Calu3 (cell line): Measurements from ENCODE around the gene CCSER2. TPM values are rescaled to one million over a fixed set of nuclear protein-coding genes. Genes with fewer than 3 reads are reported as not detected.

Experiments
- BruUV-seq: library from RNA; stranded (reverse); fragments of 400-500 nt; replicated peaks from 2 replicates; lab custom pipeline; 2021; lab: Mats Ljungman, UMichigan
- CTCF ChIA-PET: fragments of 300-600 bp; sonication (Branson Sonifier 250); formaldehyde crosslinking; loops from one replicate; lab custom pipeline; 2022; ENCODE audit warnings: antibody characterized with exemption; lab: Charles Lee
- DNase-seq: peaks from one replicate; pipeline ENCODE4 v3.0.0; 2022
- H3K27ac Mint-ChIP-seq: one replicate; pipeline ENCODE4 v1.8.0; 2022; ENCODE audit warnings: mixed read lengths; ENCODE audit not compliant: unreplicated experiment
- H3K27me3 Mint-ChIP-seq: one replicate; pipeline ENCODE4 v1.8.0; 2022; ENCODE audit warnings: mixed read lengths; ENCODE audit not compliant: unreplicated experiment
- H3K36me3 Mint-ChIP-seq: one replicate; pipeline ENCODE4 v1.8.0; 2022; ENCODE audit warnings: mild to moderate bottlenecking, moderate library complexity, mixed read lengths; ENCODE audit not compliant: insufficient read depth, unreplicated experiment
- H3K4me1 Mint-ChIP-seq: one replicate; pipeline ENCODE4 v1.8.0; 2022; ENCODE audit warnings: mild to moderate bottlenecking, low read depth, mixed read lengths; ENCODE audit not compliant: unreplicated experiment
- H3K4me3 Mint-ChIP-seq: one replicate; pipeline ENCODE4 v1.8.0; 2022; ENCODE audit warnings: mild to moderate bottlenecking, low read depth, moderate library complexity, mixed read lengths; ENCODE audit not compliant: unreplicated experiment
- H3K9me3 Mint-ChIP-seq: one replicate; pipeline ENCODE4 v1.8.0; 2022; ENCODE audit warnings: low read depth, mixed read lengths; ENCODE audit not compliant: unreplicated experiment
- intact Hi-C: fragments of 100-400 bp; cut with micrococcal nuclease; formaldehyde crosslinking; loops from one replicate; pipeline ENCODE4 v1.10.0; 2022; ENCODE audit not compliant: unreplicated experiment
- total RNA-seq: library from RNA; stranded (reverse); gene quantifications from 2 replicates; pipeline ENCODE4 v1.2.3, GENCODE V29; 2022
- TF ChIP-seq, protein P1 (sequence below): fragments of 200-600 bp; IDR thresholded peaks from one replicate; pipeline ENCODE4 v1.8.0; 2022; ENCODE audit warnings: antibody characterized with exemption; ENCODE audit not compliant: unreplicated experiment

Gene CCSER2
- total RNA-seq, 1 experiment from 2014 or later: 27.8 TPM

DNA sequence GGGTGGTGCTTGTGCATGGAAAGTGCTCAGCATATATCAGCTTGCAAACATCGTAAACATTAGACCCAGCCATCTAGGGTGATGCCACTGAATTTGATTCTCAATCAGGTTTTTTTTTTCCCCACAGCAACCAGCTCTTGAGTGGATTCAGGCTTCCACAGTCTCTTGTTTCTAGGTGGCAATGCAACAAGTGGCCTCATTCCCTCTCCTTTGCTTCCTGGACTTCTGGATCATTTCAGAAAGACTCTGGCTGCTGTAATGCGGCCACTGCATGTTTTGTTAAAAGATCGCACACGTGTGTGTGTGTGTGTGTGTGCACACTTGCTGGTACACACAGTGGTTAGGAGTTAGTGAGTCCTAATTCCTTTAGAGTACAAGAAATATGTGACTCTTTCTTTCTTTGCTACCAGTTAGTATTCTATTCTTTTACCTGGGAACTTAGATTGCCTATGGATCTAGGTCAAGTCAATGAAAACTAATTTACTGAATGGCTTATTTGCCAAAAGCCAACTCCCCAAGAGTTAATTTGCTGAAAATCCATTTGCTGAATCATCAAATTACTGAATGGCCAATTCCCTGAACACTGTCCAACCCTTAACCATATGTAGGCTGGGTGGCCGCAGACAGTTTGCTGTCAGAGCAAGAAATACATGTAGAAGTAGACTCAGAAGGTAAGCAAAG lies 222.5 kb downstream of the CCSER2 start:
- intact Hi-C loops: no loop called here
- Mint-ChIP-seq H3K4me1 (no peaks in the 10 kb centered on the region), H3K36me3 (no peaks in the 10 kb centered on the region), H3K9me3 (no peaks in the 10 kb centered on the region), H3K4me3 (no peak overlapping the region), H3K27me3 (peaks cover 46% of the 10 kb centered on the region), H3K27ac (no peak overlapping the region)
- TF ChIP-seq, protein P1, sequence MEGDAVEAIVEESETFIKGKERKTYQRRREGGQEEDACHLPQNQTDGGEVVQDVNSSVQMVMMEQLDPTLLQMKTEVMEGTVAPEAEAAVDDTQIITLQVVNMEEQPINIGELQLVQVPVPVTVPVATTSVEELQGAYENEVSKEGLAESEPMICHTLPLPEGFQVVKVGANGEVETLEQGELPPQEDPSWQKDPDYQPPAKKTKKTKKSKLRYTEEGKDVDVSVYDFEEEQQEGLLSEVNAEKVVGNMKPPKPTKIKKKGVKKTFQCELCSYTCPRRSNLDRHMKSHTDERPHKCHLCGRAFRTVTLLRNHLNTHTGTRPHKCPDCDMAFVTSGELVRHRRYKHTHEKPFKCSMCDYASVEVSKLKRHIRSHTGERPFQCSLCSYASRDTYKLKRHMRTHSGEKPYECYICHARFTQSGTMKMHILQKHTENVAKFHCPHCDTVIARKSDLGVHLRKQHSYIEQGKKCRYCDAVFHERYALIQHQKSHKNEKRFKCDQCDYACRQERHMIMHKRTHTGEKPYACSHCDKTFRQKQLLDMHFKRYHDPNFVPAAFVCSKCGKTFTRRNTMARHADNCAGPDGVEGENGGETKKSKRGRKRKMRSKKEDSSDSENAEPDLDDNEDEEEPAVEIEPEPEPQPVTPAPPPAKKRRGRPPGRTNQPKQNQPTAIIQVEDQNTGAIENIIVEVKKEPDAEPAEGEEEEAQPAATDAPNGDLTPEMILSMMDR: no peak
- DNase-seq: no peak
- BruUV-seq: no TSS peak
- CTCF ChIA-PET: no interaction called here

DNA sequence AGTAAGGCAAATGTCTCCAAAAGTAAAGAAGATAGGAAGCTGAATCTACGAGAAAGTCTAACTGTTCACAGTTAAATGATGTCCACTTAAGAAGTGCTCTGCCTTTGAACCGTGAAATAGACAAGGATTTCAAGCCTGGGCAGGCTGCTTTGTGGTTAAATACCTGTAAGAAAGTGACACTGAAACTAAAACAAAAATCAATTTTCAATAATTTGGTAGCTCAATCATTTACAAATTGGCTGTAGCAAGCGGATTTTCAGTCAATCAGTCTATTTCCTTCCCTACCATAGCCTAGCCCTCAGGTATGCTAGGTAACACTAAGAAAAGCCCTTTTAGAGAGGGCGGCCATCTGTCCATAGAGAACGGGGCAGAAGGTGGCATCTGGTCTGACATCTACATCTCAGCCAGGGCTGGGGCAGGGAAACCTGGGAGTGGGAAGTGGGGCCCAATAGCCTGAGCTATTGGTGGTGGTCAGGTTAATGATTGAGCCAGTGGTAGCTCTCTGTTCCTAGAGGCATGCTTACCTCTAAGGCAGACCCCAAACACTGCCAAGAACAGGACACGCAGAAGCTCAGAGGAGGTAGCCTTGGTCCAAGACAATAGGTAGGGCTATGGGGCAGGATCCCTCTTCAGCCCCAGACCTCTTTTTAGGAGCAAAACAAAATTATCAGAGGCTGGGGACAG lies 223.2 kb downstream of the CCSER2 start:
- Mint-ChIP-seq H3K36me3 (no peaks in the 10 kb centered on the region), H3K4me3 (no peak overlapping the region), H3K4me1 (no peaks in the 10 kb centered on the region), H3K9me3 (no peaks in the 10 kb centered on the region), H3K27me3 (peaks cover 39% of the 10 kb centered on the region), H3K27ac (no peak overlapping the region)
- CTCF ChIA-PET: no interaction called here
- intact Hi-C loops: no loop called here
- no TSS peak for BruUV-seq
- no peak for DNase-seq
- TF ChIP-seq, protein P1: no peak

DNA sequence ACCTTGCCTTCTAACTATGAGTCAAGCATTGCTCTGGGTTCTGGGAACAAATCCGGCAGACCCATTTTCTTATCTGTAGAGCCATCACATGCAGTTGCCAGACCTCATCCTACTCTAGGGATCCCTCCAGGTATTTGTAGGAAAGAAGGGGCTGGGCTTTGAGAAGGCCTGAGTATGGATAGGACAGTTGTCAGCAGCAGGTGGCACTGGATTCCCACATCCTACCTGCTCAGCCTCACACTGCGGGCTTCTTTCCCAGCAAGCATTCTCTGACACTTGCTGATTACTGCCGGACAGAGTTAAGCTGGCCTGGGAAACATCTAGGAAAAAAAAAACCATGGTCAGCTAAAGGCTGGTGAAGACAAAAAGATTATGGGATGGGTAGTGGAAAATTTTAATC lies 224.1 kb downstream of the CCSER2 start:
- no TSS peak for BruUV-seq
- DNase-seq: no peak
- H3K9me3 Mint-ChIP-seq: no peaks in the 10 kb centered on the region
- no peak overlapping the region for H3K4me3 Mint-ChIP-seq
- peaks cover 33% of the 10 kb centered on the region for H3K27me3 Mint-ChIP-seq
- H3K4me1 Mint-ChIP-seq: no peaks in the 10 kb centered on the region
- no peaks in the 10 kb centered on the region for H3K36me3 Mint-ChIP-seq
- CTCF ChIA-PET: no interaction called here
- intact Hi-C loops: no loop called here
- TF ChIP-seq, protein P1: no peak
- no peak overlapping the region for H3K27ac Mint-ChIP-seq

DNA sequence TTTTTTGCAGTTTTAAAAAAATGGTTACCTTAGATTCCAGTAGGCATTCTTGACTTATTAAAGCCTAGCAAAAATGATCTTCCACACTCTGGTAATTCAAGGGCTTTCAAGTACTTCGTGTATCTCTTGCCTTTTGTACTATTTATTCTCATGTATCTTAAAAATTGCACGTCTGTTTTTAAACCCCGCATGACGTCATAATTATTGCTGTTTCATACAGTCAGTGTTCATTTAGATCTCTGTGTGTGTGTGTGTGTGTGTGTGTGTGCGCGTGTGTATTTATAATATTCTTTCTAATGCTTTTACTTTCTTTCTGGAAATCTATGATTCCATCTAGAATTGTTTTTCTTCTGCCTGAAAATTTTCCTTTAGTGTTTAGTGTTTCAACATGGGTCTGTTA lies 234.2 kb downstream of the CCSER2 start:
- H3K9me3 Mint-ChIP-seq: no peaks in the 10 kb centered on the region
- intact Hi-C loops: no loop called here
- BruUV-seq: no TSS peak
- no peak overlapping the region for H3K4me3 Mint-ChIP-seq
- CTCF ChIA-PET: no interaction called here
- H3K4me1 Mint-ChIP-seq: no peaks in the 10 kb centered on the region
- DNase-seq: no peak
- peaks cover 34% of the 10 kb centered on the region for H3K27me3 Mint-ChIP-seq
- no peaks in the 10 kb centered on the region for H3K36me3 Mint-ChIP-seq
- TF ChIP-seq, protein P1: no peak
- no peak overlapping the region for H3K27ac Mint-ChIP-seq
